Left renal cortex interstitium (tissue), 4 donors: ENCODE results near the gene ITPKB. TPM values are rescaled to one million over a fixed set of nuclear protein-coding genes. Genes with fewer than 3 reads are reported as not detected.
"Not testable (repeated sequence)": the region's sequence is repeated elsewhere in the genome, so short reads cannot be mapped to it uniquely, and the experiment has no call there.

ENCODE experiments used
- DNase-seq, 4 donors: peaks; one replicate each; pipeline ENCODE4 v3.0.0-alpha.2; 2013; ENCODE audit warnings: low read depth in 4 of 4, low spot score in 2 of 4, missing footprints in 1 of 4
- polyA plus RNA-seq, 4 donors: library from polyadenylated mRNA; unstranded; fragments of 120-200 nt; gene quantifications; one replicate each; pipeline ENCODE4 v1.2.1, GENCODE V29; 2013; ENCODE audit not compliant: insufficient read length in 4 of 4

The ITPKB gene
- polyA plus RNA-seq, 4 donors, result 22.4 to 28.6 (median 25.4) TPM

- DNase-seq, result no peak
These were observed 6.2 kb downstream of the ITPKB start for GRCh38 chr1:226732856-226733291.

- no peak for DNase-seq
These were observed 7.7 kb downstream of the ITPKB start for GRCh38 chr1:226731257-226731893.

DNA sequence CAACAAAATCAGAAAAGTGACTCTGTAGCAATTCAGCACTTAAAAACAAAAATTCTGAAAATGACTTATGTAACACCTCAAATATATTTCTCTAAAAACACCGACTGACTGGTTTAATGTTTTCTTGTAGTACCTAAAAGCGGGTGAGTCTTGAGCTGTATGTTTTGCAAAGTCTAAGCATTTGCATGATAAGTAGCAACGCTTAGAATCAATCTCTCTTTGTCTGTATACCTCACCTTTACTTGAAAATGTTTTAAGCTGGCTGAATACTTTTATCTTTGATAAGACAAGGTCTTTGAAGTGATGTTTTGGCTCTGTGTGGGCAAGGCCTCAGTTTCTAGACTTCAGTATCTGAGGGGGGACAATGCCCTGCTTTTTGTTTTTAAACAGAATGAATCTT lies 8.2 kb downstream of the ITPKB start:
- DNase-seq, result no peak

DNA sequence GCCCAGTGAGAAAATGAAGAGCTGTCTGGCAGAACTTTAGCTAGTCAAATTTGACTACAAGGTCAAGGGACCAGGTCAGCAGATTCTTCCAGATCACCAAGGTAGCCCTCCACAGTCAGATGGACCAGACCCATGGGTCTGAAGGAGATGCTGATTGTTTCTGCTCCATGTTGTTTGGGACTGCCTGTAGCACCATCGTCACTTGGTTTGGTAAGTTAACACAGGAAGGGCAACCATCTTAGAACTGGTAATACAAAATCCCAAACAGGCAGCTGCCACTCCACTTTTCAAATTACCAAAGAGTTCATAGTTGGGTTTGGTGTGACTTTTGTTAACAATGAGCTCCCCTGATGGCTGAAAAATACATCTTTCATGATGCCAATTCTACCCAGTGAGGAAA lies 9.0 kb downstream of the ITPKB start:
- DNase-seq, result no peak

GRCh38 chr1:226728448-226728847 lies 10.6 kb downstream of the ITPKB start:
- no peak for DNase-seq

DNA sequence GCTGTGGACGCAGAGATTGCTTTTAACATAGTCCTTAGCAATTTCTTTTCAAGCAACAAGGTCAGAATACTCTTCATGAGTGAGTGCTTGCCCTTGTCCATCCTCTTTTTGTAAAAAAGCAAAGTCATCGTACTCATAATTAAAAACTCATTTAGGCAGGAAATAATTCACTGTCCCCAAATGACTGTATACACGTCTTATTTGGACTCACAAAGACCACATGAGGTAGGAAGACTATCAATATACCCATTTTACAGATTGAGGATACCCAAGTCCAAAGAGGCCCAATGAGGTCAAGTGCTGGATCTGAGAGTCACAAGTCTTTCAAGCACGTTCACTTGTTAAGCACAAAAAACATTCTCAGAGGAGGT lies 13.2 kb downstream of the ITPKB start:
- no peak for DNase-seq

GRCh38 chr1:226723657-226724532 lies 15.2 kb downstream of the ITPKB start:
- peak in 1 of 4 donors; percentile 65 for DNase-seq

- no peak for DNase-seq
These were observed 16.0 kb downstream of the ITPKB start for GRCh38 chr1:226722901-226723656.

DNA sequence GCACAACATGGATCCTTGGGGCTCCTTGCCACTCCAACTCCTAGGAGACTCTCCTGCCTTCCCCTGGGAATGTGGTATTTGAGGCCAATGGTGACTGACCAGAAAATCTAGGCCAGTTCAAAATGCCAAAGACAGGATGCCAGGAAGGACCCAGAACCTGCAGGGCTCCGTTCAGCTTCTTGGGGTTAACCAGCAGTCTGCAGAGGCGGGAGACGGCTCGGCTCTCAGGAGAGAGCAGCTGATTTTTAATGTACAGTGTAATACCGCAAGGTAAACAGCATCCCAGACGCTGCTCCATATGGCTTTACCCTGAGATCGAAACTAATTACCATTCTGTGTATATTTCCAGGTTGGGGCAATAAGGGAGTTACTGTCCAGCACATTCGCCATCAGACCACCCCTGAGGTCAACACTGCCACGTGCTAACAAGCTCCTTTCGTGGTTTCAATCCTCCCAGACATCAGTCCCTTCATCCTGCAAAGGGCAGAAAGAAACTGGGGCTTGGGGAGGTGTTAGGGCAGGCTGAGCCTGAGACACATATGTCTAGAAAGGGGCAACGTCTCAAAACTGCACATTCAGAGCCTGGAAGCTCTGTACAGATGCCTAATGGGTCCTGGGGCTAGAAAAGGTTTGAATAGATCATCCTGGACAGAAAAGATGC lies 16.7 kb downstream of the ITPKB start:
- DNase-seq, result no peak

DNA sequence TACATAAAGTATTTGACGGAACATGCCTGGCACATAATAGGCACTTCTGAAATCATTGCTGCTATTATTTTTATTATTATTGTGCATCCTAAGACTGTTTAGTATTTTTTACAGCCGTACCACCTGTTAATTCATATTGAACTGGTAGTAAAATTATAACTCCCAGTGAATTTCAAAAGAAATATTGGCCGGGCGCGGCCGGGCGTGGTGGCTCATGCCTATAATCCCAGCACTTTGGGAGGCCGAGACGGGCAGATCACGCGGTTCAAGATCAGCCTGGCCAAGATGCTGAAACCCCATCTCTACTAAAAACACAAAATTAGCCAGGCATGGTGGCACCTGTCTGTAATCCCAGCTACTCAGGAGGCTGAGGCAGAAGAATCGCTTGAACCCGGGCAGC lies 18.5 kb downstream of the ITPKB start:
- not testable (repeated sequence) for DNase-seq

DNA sequence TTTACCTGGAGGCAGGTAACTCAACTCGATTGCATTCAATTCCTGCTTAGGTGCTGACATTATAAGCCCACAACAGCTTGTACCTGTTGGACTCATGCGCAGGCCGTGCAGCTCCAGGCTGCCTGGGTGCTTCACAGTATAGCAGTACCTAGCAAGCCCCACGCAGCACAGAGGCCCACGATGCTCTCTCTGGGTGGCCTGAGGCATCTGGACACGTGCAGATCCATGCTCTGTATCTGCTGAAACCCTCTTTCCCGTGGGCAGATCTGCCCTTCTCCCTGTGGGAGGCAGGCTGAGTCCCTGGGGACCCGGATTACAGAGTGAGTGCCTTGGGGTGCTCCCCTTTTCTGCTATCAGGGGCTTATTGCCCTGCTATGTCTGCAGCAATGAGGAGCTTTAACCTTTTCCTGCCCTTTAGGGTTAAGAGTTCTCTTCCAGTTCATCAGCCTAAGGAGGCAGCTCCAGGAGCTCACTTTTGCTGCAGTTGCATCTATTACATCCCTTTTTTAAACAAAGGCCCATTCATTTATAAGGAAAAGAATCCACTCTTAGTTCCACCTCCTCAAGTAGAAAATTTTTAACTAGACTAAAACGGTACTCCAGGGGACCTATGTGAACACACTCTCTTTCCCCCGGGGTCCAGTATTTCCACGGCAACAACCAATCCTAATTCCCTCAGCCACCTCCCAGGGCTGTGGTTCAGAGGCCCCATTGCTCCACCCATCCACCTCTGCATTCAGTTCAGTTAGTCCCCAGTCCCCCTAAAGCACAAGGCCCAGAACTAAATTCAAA lies 19.3 kb downstream of the ITPKB start:
- no peak for DNase-seq

GRCh38 chr1:226717256-226717909 lies 21.7 kb downstream of the ITPKB start:
- no peak for DNase-seq

DNA sequence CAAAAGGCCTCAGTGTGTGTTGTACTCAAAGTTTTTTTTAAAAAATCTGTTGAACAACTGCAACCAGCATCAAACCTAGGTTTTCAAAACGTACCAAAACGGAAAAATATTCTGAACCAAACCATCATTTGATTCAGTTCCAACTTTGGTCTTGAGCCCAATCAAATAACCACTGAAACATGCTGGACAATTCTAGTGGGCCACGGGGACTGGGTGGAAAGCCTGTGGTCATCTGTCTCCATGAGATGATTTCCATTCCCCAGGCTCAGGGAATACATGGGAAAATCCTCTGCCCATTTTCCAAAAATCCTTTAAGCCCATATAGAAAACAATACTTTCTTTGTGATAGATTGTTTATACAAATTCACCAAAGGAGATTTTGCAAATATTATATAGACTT lies 22.5 kb downstream of the ITPKB start:
- no peak for DNase-seq

GRCh38 chr1:226714148-226714547 lies 24.9 kb downstream of the ITPKB start:
- DNase-seq, result no peak

DNA sequence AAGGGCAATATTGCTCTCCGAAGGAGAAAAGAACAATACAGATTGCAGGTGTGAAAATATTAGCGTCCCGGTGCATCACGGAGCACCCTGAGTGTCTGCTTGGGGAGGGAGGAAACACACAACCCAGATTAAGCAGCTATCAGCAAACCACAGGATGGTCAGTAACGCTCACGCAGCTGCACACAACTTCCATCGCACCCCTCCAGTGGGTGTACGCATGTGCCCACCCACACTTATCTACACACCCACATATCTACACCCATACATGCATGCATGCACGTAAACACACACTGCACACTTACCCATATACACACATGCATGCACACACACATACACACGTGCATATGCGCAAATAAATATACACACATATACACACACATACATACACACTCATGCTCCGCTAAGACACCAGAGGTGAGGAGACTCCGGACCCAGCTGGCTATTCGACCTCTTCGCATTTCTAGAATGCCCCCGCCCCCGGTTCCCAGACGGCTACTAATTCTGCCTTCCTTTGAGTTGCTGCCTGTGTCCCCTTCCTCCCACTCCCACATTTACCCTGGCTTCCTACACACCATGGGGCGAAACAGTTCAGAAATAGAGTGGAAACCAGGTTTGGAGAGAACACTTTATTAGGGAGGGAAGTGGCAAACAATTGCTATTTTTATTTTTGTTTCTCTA lies 26.2 kb downstream of the ITPKB start:
- DNase-seq, result no peak

- DNase-seq, result no peak
These were observed 26.9 kb downstream of the ITPKB start for GRCh38 chr1:226711976-226712741.

- DNase-seq, result no peak
These were observed 28.6 kb downstream of the ITPKB start for GRCh38 chr1:226710501-226710900.

- DNase-seq, result no peak
These were observed 29.1 kb downstream of the ITPKB start for GRCh38 chr1:226709953-226710352.
